ENCODE measurements around the gene CANX. TPM values are rescaled to one million over a fixed set of nuclear protein-coding genes. Genes with fewer than 3 reads are reported as not detected.

CANX gene
- total and polyA plus RNA-seq, 2 of the 13 experiments (the other 11 are each of a cell fraction or from before 2014, with no cell fraction given): 477 to 680 TPM

DNA sequence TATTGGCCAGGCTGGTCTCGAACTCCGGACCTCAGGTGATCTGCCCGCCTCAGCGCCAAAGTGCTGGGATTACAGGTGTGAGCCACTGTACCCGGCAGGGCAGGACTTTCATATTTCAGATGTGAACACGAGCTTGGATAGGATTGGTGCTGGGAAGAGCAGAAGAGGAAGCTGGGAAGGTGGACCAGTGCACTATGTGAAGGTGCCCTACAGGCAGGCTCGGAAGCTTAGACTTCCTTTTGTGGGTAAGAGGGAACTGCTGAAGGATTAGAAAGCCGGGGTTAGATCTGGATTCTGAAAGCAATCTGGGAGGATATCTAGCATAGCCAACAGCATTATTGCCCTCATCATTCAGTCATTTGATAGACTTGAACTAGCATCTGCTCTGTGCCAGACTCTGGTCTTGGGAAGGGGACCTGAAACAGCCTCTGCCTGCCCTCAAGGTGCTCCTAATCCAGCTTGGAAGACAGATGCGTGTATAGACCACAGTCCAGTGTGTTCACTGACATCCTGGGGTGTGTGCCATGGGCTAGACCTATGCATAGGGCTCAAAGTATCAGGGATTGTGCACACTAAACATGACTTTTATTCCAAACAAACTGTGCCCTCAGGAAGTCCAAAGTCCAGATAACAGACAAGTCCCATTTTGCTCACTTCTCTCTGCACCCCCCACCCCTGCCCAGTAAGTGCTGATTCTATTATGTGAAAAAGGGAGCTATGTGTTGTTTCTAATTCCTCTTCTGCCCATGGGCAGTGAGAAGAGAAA, 18.6 kb upstream of the CANX start (continued):
- TF ChIP-seq ELF1 (CRISPR knock-in tag; IDR thresholded peaks at IDR 0.05) (no peak), SNAPC2 (CRISPR knock-in tag; IDR thresholded peaks at IDR 0.05) (peak; percentile 87; the same call in 1 of the 2 replicates), LCORL (IDR thresholded peaks at IDR 0.05) (no peak), LCORL (CRISPR knock-in tag; IDR thresholded peaks at IDR 0.05) (peak; percentile 61; the same call in 1 of the 2 replicates), CEBPG (CRISPR knock-in tag; IDR thresholded peaks at IDR 0.05) (peak; percentile 27), ZNF75D (CRISPR knock-in tag; IDR thresholded peaks at IDR 0.05; ENCODE audit: borderline replicate concordance) (no peak), GATA4 (IDR thresholded peaks at IDR 0.05; ENCODE audit: borderline replicate concordance, low read depth) (peak; percentile 36; the same call in 1 of the 2 replicates), ZUFSP (CRISPR knock-in tag; IDR thresholded peaks at IDR 0.05; ENCODE audit: borderline replicate concordance) (no peak), NAIF1 (CRISPR knock-in tag; IDR thresholded peaks at IDR 0.05; ENCODE audit: borderline replicate concordance) (no peak), ZNF101 (CRISPR knock-in tag; IDR thresholded peaks at IDR 0.05; ENCODE audit: borderline replicate concordance, low read depth) (no peak), ZNF546 (CRISPR knock-in tag; conservative IDR thresholded peaks at IDR 0.05) (no peak), CTCF (CRISPR knock-in tag; IDR thresholded peaks at IDR 0.05) (no peak), ZNF281 (CRISPR knock-in tag; IDR thresholded peaks at IDR 0.05; ENCODE audit: borderline replicate concordance) (peak; percentile 51; the same call in 1 of the 2 replicates), GABPA (IDR thresholded peaks at IDR 0.05; ENCODE audit: low read depth, low read length) (no peak), GABPA (CRISPR knock-in tag; IDR thresholded peaks at IDR 0.05; ENCODE audit: low read depth) (no peak; the same call in 1 of the 2 replicates), SIN3B (IDR thresholded peaks at IDR 0.05; ENCODE audit: low read length) (no peak), THYN1 (CRISPR knock-in tag; IDR thresholded peaks at IDR 0.05; ENCODE audit: borderline replicate concordance, low read depth) (no peak), SRY (CRISPR knock-in tag; IDR thresholded peaks at IDR 0.05) (peak; percentile 59; the same call in 1 of the 2 replicates), ZEB1 (IDR thresholded peaks at IDR 0.05; ENCODE audit: insufficient replicate concordance, low read depth) (no peak), SAFB2 (CRISPR knock-in tag; IDR thresholded peaks at IDR 0.05; ENCODE audit: borderline replicate concordance, low read depth) (no peak)
- TF ChIP-seq, protein P1, sequence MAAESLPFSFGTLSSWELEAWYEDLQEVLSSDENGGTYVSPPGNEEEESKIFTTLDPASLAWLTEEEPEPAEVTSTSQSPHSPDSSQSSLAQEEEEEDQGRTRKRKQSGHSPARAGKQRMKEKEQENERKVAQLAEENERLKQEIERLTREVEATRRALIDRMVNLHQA (CRISPR knock-in tag; IDR thresholded peaks at IDR 0.05): no peak
- TF ChIP-seq, protein P2, sequence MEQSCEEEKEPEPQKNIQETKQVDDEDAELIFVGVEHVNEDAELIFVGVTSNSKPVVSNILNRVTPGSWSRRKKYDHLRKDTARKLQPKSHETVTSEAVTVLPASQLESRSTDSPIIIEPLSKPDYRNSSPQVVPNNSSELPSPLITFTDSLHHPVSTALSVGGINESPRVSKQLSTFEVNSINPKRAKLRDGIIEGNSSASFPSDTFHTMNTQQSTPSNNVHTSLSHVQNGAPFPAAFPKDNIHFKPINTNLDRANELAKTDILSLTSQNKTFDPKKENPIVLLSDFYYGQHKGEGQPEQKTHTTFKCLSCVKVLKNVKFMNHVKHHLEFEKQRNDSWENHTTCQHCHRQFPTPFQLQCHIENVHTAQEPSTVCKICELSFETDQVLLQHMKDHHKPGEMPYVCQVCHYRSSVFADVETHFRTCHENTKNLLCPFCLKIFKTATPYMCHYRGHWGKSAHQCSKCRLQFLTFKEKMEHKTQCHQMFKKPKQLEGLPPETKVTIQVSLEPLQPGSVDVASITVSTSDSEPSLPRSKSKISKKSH (CRISPR knock-in tag; IDR thresholded peaks at IDR 0.05; ENCODE audit: borderline replicate concordance): peak; percentile 27; the same call in 1 of the 2 replicates

Data from HepG2 (cell line).